SU-DHL-6 (cell line): ENCODE measurements around the gene SLU7.

Source experiments
- CTCF ChIP-seq: fragments of 200-600 bp; sonication (generic); IDR thresholded peaks from one replicate; pipeline ENCODE4 v1.5.1; 2017; ENCODE audit warnings: antibody characterized with exemption, mild to moderate bottlenecking, low read length, moderate library complexity; ENCODE audit not compliant: insufficient read depth, poor library complexity, severe bottlenecking
- EZH2phosphoT487 ChIP-seq: fragments of 200-600 bp; sonication (generic), shearing (Covaris generic); conservative IDR thresholded peaks from 2 replicates; pipeline ENCODE4 v1.6.1; 2018; ENCODE audit warnings: mild to moderate bottlenecking, antibody characterized with exemption, low read length, moderate library complexity, mixed read lengths

GRCh38 chr5:160456480-160457177, 37.7 kb upstream of the SLU7 start:
- TF ChIP-seq CTCF (no peak), EZH2phosphoT487 (no peak)
